Panc1 (cell line): ENCODE data around the gene BBS1. TPM values are rescaled to one million over a fixed set of nuclear protein-coding genes. Genes with fewer than 3 reads are reported as not detected.

ENCODE experiments used
- ATAC-seq: fragments of 200-7000 bp; cut with Tn5 transposase; 2 replicates; pipeline ENCODE4 v1.9.1; 2020; ENCODE audit warnings: mild to moderate bottlenecking, moderate library complexity
- BruUV-seq: library from RNA; stranded (reverse); fragments of 400-500 nt; replicated peaks from 2 replicates; lab custom pipeline; 2021; lab: Mats Ljungman, UMichigan
- CTCF ChIA-PET: fragments of 300-600 bp; sonication (Branson Sonifier 250); formaldehyde crosslinking; loops from one replicate; lab custom pipeline; 2022; ENCODE audit warnings: antibody characterized with exemption; lab: Charles Lee
- POLR2A ChIA-PET: fragments of 300-600 bp; sonication (Branson Sonifier 250); formaldehyde crosslinking; loops from one replicate; lab custom pipeline; 2022; ENCODE audit warnings: antibody characterized with exemption; lab: Charles Lee
- DNase-seq: peaks from one replicate; pipeline ENCODE4 v3.0.0-alpha.2; 2010; ENCODE audit warnings: low read depth, low spot score
- H3K27ac ChIP-seq: 2 replicates; pipeline ENCODE4 v1.5.1; 2011; ENCODE audit warnings: mild to moderate bottlenecking, low read length, inconsistent platforms
- H3K27me3 ChIP-seq: fragments of 200-500 bp; sonication (Bioruptor generic); 2 replicates; pipeline ENCODE4 v1.6.0; 2014; ENCODE audit warnings: low read length, inconsistent platforms; ENCODE audit not compliant: control insufficient read depth, insufficient read depth
- H3K36me3 ChIP-seq: fragments of 200-500 bp; sonication (Bioruptor generic); 2 replicates; pipeline ENCODE4 v1.5.1; 2014; ENCODE audit warnings: inconsistent platforms, mild to moderate bottlenecking, low read length, moderate library complexity; ENCODE audit not compliant: control insufficient read depth, insufficient read depth
- H3K4me1 ChIP-seq: 2 replicates; pipeline ENCODE4 v1.5.1; 2011; ENCODE audit warnings: inconsistent platforms, mild to moderate bottlenecking, low read length, moderate library complexity; ENCODE audit not compliant: control insufficient read depth, insufficient read depth
- H3K4me3 ChIP-seq, 2 experiments: 2 replicates each; pipeline ENCODE4 v1.5.1; 2011 to 2012; ENCODE audit warnings: low read depth in 2 of 2, low read length in 2 of 2, mild to moderate bottlenecking in 2 of 2, inconsistent platforms in 1 of 2, moderate library complexity in 1 of 2
- H3K9me3 ChIP-seq: fragments of 200-500 bp; sonication (Bioruptor generic); 2 replicates; pipeline ENCODE4 v1.5.1; 2014; ENCODE audit warnings: low read depth, mild to moderate bottlenecking, inconsistent platforms, low read length, moderate library complexity; ENCODE audit not compliant: control insufficient read depth, insufficient read depth
- POLR2AphosphoS5 ChIP-seq: IDR thresholded peaks from 2 replicates; pipeline ENCODE4 v1.6.1; 2012; ENCODE audit warnings: mild to moderate bottlenecking, low read depth, low read length, moderate library complexity
- SIN3A ChIP-seq: IDR thresholded peaks from 2 replicates; pipeline ENCODE4 v1.6.1; 2012; ENCODE audit warnings: low read depth, mild to moderate bottlenecking, low read length, moderate library complexity, borderline replicate concordance; ENCODE audit not compliant: insufficient read depth
- TCF7L2 ChIP-seq: IDR thresholded peaks from 2 replicates; pipeline ENCODE4 v1.6.1; 2011; ENCODE audit warnings: mild to moderate bottlenecking, low read depth, low read length, inconsistent platforms
- in situ Hi-C: cut with HindIII; loops from 2 replicates; pipeline ENCODE4 v1.10.0; 2016; ENCODE audit warnings: low sequenced_read_pairs, low pct_unique_long_range_greater_than_20kb
- intact Hi-C: fragments of 100-400 bp; cut with micrococcal nuclease; formaldehyde crosslinking; loops from one replicate; pipeline ENCODE4 v1.10.0; 2022; ENCODE audit not compliant: unreplicated experiment
- total RNA-seq: library from RNA; stranded (reverse); gene quantifications from one replicate; pipeline ENCODE4 v1.2.1, GENCODE V29; 2021; ENCODE audit not compliant: unreplicated experiment
- TF ChIP-seq, protein P1 (sequence below), 2 experiments: IDR thresholded peaks; 2 replicates each; pipeline ENCODE4 v1.6.1; 2011 to 2012; ENCODE audit warnings: low read depth in 2 of 2, control low read depth in 1 of 2, low read length in 1 of 2, mild to moderate bottlenecking in 1 of 2, moderate library complexity in 1 of 2; ENCODE audit not compliant: insufficient read depth in 1 of 2
- TF ChIP-seq, protein P2 (sequence below): fragments of 450-650 bp; IDR thresholded peaks from 2 replicates; pipeline ENCODE4 v1.5.1; 2017; ENCODE audit warnings: mild to moderate bottlenecking

Gene BBS1
- total RNA-seq, 1 experiment from 2014 or later = 26.9 TPM

DNA sequence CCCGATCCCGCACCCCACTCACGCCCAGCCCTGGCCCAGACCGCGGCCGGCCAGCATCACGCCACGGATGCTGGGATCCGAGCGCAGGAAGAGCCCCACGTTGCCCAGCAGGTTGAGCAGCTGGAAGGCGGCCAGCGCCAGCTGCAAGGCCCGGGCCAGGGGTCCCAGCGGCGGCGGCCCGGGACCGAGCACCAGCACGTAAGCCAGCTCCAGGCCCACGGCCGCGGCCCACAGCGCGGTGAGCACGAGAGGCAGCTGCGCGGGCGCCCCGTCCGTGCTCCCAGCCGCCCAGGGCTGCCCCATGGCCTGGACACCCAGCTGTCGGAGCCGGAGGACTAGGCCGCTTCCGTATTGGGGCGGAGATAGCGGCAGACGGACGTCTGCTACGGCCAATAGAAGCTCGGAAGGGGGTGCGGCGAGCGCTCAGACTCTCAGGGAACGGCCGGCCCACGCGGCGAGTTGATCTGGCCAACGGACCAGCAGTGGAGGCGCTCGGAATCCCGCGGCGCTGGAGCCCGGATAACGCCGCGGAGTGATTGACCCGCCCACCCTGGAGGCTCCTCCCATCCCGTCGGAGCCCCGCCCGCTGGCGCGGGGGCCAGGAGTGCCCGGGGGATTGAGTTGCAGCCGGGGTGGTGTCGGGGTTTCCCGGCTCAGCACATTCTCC lies 35.4 kb downstream of the BBS1 start, which contains the start of gene ZDHHC24:
Gene ZDHHC24 (minus strand): TSS at position 348 of the 667 bp plus-strand sequence. CDS start 45 bp downstream, at position 303.
- in situ Hi-C loops = no loop called here
- ATAC-seq (peak; percentile 98), DNase-seq (peak; percentile 85)
- TF ChIP-seq, protein P1, sequence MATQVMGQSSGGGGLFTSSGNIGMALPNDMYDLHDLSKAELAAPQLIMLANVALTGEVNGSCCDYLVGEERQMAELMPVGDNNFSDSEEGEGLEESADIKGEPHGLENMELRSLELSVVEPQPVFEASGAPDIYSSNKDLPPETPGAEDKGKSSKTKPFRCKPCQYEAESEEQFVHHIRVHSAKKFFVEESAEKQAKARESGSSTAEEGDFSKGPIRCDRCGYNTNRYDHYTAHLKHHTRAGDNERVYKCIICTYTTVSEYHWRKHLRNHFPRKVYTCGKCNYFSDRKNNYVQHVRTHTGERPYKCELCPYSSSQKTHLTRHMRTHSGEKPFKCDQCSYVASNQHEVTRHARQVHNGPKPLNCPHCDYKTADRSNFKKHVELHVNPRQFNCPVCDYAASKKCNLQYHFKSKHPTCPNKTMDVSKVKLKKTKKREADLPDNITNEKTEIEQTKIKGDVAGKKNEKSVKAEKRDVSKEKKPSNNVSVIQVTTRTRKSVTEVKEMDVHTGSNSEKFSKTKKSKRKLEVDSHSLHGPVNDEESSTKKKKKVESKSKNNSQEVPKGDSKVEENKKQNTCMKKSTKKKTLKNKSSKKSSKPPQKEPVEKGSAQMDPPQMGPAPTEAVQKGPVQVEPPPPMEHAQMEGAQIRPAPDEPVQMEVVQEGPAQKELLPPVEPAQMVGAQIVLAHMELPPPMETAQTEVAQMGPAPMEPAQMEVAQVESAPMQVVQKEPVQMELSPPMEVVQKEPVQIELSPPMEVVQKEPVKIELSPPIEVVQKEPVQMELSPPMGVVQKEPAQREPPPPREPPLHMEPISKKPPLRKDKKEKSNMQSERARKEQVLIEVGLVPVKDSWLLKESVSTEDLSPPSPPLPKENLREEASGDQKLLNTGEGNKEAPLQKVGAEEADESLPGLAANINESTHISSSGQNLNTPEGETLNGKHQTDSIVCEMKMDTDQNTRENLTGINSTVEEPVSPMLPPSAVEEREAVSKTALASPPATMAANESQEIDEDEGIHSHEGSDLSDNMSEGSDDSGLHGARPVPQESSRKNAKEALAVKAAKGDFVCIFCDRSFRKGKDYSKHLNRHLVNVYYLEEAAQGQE (IDR thresholded peaks at IDR 0.05; ENCODE audit: insufficient read depth in 1 of 2, low read depth in 2 of 2, low read length in 1 of 2) = no peak
- TF ChIP-seq SIN3A (peak; percentile 94), TCF7L2 (peak; percentile 40; the same call in 1 of the 2 replicates), POLR2AphosphoS5 (peak; percentile 87)
- TF ChIP-seq, protein P2, sequence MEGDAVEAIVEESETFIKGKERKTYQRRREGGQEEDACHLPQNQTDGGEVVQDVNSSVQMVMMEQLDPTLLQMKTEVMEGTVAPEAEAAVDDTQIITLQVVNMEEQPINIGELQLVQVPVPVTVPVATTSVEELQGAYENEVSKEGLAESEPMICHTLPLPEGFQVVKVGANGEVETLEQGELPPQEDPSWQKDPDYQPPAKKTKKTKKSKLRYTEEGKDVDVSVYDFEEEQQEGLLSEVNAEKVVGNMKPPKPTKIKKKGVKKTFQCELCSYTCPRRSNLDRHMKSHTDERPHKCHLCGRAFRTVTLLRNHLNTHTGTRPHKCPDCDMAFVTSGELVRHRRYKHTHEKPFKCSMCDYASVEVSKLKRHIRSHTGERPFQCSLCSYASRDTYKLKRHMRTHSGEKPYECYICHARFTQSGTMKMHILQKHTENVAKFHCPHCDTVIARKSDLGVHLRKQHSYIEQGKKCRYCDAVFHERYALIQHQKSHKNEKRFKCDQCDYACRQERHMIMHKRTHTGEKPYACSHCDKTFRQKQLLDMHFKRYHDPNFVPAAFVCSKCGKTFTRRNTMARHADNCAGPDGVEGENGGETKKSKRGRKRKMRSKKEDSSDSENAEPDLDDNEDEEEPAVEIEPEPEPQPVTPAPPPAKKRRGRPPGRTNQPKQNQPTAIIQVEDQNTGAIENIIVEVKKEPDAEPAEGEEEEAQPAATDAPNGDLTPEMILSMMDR = no peak
- no TSS peak for BruUV-seq
- Histone ChIP-seq H3K27ac (peak within 1 kb of the TSS; percentile 83), H3K36me3 (no peaks in the 10 kb centered on the region), H3K4me1 (peaks cover 9% of the 10 kb centered on the region), H3K27me3 (no peaks in the 10 kb centered on the region), H3K4me3 (peak within 1 kb of the TSS; percentile 87 to 92), H3K9me3 (no peaks in the 10 kb centered on the region)
- POLR2A ChIA-PET = interaction anchor here (0.5 to 1.0 kb wide), 5 partner anchors 9 to 544 kb away, joined by 3 to 5 read pairs (median 4); partner anchors contain the start of genes BANF1 and EIF1AD
- CTCF ChIA-PET = interaction anchor here (0.6 kb wide), 2 partner anchors 79 to 137 kb away, joined by 4 to 6 read pairs; partner anchors contain the start of gene PELI3
- intact Hi-C loops = no loop called here

DNA sequence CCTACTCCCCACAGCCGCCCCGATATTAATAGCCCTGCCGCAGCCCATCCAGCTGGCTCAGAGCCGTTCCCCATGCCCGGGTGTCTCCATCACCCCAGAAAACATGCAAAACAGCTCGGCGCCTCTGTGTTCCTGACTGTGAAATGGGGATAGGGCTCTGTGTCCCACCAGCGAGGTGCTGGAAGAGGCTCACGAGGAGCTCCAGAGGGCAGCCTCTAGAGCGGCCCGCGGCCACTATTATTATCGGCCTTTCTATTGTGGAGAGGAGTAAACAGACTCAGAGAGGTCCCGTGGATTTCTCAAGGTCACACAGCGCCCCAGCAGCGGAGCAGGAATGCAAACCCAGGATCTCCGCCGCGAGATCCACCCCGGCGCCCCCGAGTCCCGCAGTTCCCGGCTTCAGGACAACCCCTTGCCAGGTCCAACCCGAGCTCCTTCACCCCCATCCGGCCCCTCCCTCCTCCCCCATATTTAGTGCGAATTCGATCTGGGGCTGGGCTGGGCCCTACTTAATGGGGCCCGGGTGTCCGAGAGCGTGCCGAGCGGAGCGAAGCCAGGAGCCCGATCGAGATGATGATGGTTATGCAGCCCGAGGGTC lies 36.0 kb downstream of the BBS1 start, which contains the start of gene ACTN3:
Gene ACTN3 (plus strand): TSS at position 536 of the 598 bp plus-strand sequence. CDS start 35 bp downstream, at position 571.
- H3K9me3 ChIP-seq = no peaks in the 10 kb centered on the region
- DNase-seq (no peak), ATAC-seq (peak; percentile 11)
- in situ Hi-C loops (no loop called here), intact Hi-C loops (no loop called here)
- ChIA-PET CTCF (interaction anchor here (0.6 kb wide), 2 partner anchors 80 to 138 kb away, joined by 4 to 6 read pairs; partner anchors contain the start of gene PELI3), POLR2A (interaction anchor here (0.5 to 1.0 kb wide), 4 partner anchors 9 to 30 kb away, joined by 3 to 5 read pairs (median 4); no protein-coding TSS in a partner anchor)
- H3K4me1 ChIP-seq = peaks cover 9% of the 10 kb centered on the region
- H3K36me3 ChIP-seq = no peaks in the 10 kb centered on the region
- peak within 1 kb of the TSS; percentile 87 to 92 for H3K4me3 ChIP-seq
- BruUV-seq = no TSS peak
- peak within 1 kb of the TSS; percentile 83 for H3K27ac ChIP-seq
- no peaks in the 10 kb centered on the region for H3K27me3 ChIP-seq
- TF ChIP-seq SIN3A (no peak), TCF7L2 (no peak), POLR2AphosphoS5 (no peak)
- TF ChIP-seq, protein P1 (IDR thresholded peaks at IDR 0.05; ENCODE audit: insufficient read depth in 1 of 2, low read depth in 2 of 2, low read length in 1 of 2) = no peak
- TF ChIP-seq, protein P2 = no peak
